Skin of body (tissue), 2 donors: ENCODE results near the gene HMGCR. TPM values are rescaled to one million over a fixed set of nuclear protein-coding genes. Genes with fewer than 3 reads are reported as not detected.

Experiments used
- DNase-seq: peaks from one replicate; lab custom pipeline; 2025; lab: John Stamatoyannopoulos, UW
- total RNA-seq: library from RNA; depleted of rRNA; stranded (reverse); fragments of >200 nt; gene quantifications from one replicate; pipeline ENCODE4 v1.2.3, GENCODE V29; 2014

HMGCR gene
- total RNA-seq, 1 donor from 2014 or later: 145 TPM

- no peak for DNase-seq
Observed at GRCh38 chr5:75380099-75380498, 43.1 kb downstream of the HMGCR start.

DNA sequence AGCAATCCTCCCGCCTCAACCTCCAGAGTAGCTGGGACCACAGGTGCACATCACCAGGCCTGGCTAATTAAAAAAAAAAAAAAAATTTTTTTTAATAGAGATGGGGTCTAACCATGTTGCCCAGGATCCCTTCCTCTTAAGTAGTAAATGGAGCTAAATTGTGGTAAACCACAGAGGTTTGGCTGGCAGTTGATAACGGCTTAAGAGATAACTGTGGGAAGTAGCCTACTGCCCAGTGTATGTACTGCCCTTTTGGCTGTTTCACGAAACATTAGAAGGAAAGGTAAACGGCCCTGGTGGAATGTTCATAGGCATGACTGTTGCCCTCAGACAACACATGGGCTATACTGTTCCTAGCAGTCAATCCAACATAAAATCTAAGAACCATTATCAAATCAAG, 44.4 kb downstream of the HMGCR start:
- no peak for DNase-seq

- no peak for DNase-seq
Observed at GRCh38 chr5:75384218-75384617, 47.2 kb downstream of the HMGCR start.

- DNase-seq: no peak
Observed at GRCh38 chr5:75387806-75388205, 50.8 kb downstream of the HMGCR start.

DNA sequence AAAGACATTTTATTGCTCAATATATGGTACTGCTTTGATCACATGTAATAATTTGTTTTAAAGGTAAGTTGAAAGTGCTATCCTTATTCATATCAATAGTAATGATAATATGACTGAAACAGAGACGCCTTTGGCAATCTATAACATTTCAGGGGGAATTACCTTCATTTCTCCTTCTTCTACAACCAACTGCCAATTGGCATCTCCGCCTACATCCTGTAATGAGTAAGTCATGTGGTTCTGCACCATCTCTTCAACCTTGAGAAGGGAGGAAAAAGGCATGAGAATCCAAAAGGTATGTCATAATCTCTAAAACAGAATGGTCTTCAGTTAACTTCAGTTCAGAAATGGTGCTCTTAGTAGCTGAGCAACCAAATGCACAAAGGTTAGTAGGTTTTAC, 52.4 kb downstream of the HMGCR start:
- DNase-seq: no peak

GRCh38 chr5:75395277-75395676, 58.3 kb downstream of the HMGCR start:
- DNase-seq: no peak

GRCh38 chr5:75405296-75405695, 68.3 kb downstream of the HMGCR start:
- DNase-seq: no peak

Other genes starting within 250 kb of the HMGCR start
- gene ANKRD31, start 100.3 kb upstream of the HMGCR start, total RNA-seq: 0.30 TPM
- 43.6 TPM for gene CERT1, start 174.4 kb downstream of the HMGCR start, total RNA-seq
- 42.2 TPM for gene POLK, start 174.7 kb downstream of the HMGCR start, total RNA-seq